Left cardiac atrium (tissue), 4 donors: ENCODE data around the gene FGD4. TPM values are rescaled to one million over a fixed set of nuclear protein-coding genes. Genes with fewer than 3 reads are reported as not detected.

Experiments used
- ATAC-seq, 2 donors: fragments of 200-7000 bp; cut with Tn5 transposase; one replicate each; pipeline ENCODE4 v1.9.1; 2020; ENCODE audit warnings: mild to moderate bottlenecking in 2 of 2, moderate library complexity in 2 of 2
- DNase-seq: peaks from one replicate; pipeline ENCODE4 v3.0.0-alpha.2; 2020
- intact Hi-C, 2 donors: fragments of 100-400 bp; cut with DNase I; formaldehyde crosslinking; loops; one replicate each; pipeline versions ENCODE4 v1.14.1 to v1.15.1; 2022 to 2023
- total RNA-seq, 2 donors: library from RNA; stranded (reverse); fragmentation: NEBNext Ultra II Directional; extraction: Animal tissue kit (Norgen Biotek cat#: 25700); gene quantifications; one replicate each; pipeline ENCODE4 v1.2.1, GENCODE V29; 2021
- donor health status: DM: no; HTN: yes; CAD: no.
- donor health status: DM: no; HTN: yes; CAD: no; lungs with severe emphysema.
- donor health status: DM: yes; HTN: yes; CAD: no.
- donor health status: Dilated cardiomyopathy.

FGD4 gene
- total RNA-seq, 2 donors from 2014 or later: 15.9 to 16.0 TPM

- ATAC-seq (no peak), DNase-seq (no peak)
- intact Hi-C loops: no loop called here
These were observed 210.6 kb downstream of the FGD4 start for GRCh38 chr12:32609966-32610365.

- intact Hi-C loops: no loop called here
- DNase-seq (peak; percentile 25), ATAC-seq (peak in 1 of 2 donors; percentile 53)
These were observed 212.6 kb downstream of the FGD4 start for GRCh38 chr12:32611986-32612385.

GRCh38 chr12:32612658-32613614, 213.6 kb downstream of the FGD4 start:
- no peak for ATAC-seq
- no peak for DNase-seq
- intact Hi-C loops: no loop called here

- ATAC-seq: no peak
- DNase-seq: no peak
- intact Hi-C loops: no loop called here
These were observed 216.1 kb downstream of the FGD4 start for GRCh38 chr12:32615441-32615840.

- ATAC-seq: no peak
- no peak for DNase-seq
- intact Hi-C loops: no loop called here
These were observed 218.2 kb downstream of the FGD4 start for GRCh38 chr12:32617534-32617933.

GRCh38 chr12:32618115-32618514, 218.8 kb downstream of the FGD4 start:
- DNase-seq (no peak), ATAC-seq (no peak)
- intact Hi-C loops: no loop called here

GRCh38 chr12:32627976-32628375, 228.6 kb downstream of the FGD4 start:
- ATAC-seq: no peak
- intact Hi-C loops: no loop called here
- no peak for DNase-seq

GRCh38 chr12:32641287-32641901, 242.0 kb downstream of the FGD4 start:
- ATAC-seq: no peak
- intact Hi-C loops: no loop called here
- DNase-seq: no peak

- no peak for ATAC-seq
- no peak for DNase-seq
- intact Hi-C loops: no loop called here
These were observed 245.1 kb downstream of the FGD4 start for GRCh38 chr12:32644431-32644830.

- no peak for ATAC-seq
- intact Hi-C loops: no loop called here
- no peak for DNase-seq
These were observed 247.9 kb downstream of the FGD4 start for GRCh38 chr12:32647275-32647674.

GRCh38 chr12:32650508-32650907, 251.2 kb downstream of the FGD4 start:
- intact Hi-C loops: no loop called here
- DNase-seq: no peak
- no peak for ATAC-seq

GRCh38 chr12:32651151-32651955, 252.0 kb downstream of the FGD4 start:
- intact Hi-C loops: no loop called here
- ATAC-seq (no peak), DNase-seq (no peak)

GRCh38 chr12:32651956-32652210, 252.5 kb downstream of the FGD4 start:
- intact Hi-C loops: no loop called here

GRCh38 chr12:32659908-32660440, 260.6 kb downstream of the FGD4 start:
- intact Hi-C loops: loop anchor here (5.0 kb wide), 2 partner anchors 203 to 213 kb away; no protein-coding TSS in a partner anchor
- no peak for DNase-seq
- no peak for ATAC-seq

More at GRCh38 chr12:32651956-32652210, 252.5 kb downstream of the FGD4 start:
- no peak for DNase-seq
- ATAC-seq: no peak

- intact Hi-C loops: no loop called here
- ATAC-seq (no peak), DNase-seq (no peak)
These were observed 262.3 kb downstream of the FGD4 start for GRCh38 chr12:32661706-32662105.

GRCh38 chr12:32662665-32663064, 263.3 kb downstream of the FGD4 start:
- intact Hi-C loops: no loop called here
- no peak for ATAC-seq
- no peak for DNase-seq

- intact Hi-C loops: no loop called here
- DNase-seq (no peak), ATAC-seq (no peak)
These were observed 266.7 kb downstream of the FGD4 start for GRCh38 chr12:32666018-32666417.

- ATAC-seq (no peak), DNase-seq (no peak)
- intact Hi-C loops: no loop called here
These were observed 270.2 kb downstream of the FGD4 start for GRCh38 chr12:32669584-32669983.

GRCh38 chr12:32671930-32672780, 272.8 kb downstream of the FGD4 start:
- no peak for DNase-seq
- ATAC-seq: peak; percentile 75 to 89
- intact Hi-C loops: loop anchor here (2.0 to 10.0 kb wide), 4 partner anchors 215 to 1017 kb away; partner anchors contain the start of gene ETFBKMT (in 1 of the 2)
